ENCODE measurements around the gene ZNF335.

Gene ZNF335

DNA sequence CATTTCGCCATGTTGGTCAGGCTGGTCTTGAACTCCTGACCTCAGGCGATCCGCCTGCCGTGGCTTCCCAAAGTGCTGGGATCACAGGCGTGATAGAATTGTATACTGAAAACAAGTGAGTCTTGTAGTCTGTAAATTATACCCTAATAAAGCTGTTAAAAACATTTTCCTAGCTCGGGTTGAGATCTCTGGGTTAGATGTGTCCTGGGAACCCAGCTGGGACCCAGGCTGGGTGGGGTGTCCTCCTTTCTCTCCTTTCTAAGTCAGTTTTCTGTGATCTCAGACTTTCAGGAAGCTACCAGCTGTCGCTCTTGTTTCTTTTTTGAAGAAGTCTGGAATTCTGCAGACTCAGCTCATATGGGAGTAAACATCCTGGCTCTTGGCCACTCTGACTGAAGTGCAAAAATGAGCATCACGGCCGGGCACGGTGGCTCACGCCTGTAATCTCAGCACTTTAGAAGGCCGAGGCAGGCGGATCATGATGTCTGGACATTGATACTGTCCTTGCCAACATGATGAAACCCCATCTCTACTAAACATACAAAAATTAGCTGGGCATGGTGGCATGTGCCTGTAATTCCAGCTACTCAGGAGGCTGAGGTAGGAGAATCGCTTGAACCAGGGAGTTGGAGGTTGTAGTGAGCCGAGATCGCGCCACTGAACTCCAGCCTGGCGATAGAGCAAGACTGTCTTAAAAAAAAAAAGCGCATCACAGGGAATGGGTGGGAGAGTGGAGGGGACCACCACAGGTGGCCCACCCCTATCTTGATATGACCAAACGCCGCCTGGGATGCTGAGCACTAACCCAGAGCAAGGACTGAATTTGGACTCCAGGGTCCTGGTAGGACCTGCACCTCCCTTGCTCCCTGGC lies 47.4 kb downstream of the ZNF335 start:
- Histone ChIP-seq H3K36me3 (ENCODE audit: insufficient read depth, low read length) (no peaks in the 10 kb centered on the region), H3K9me3 (ENCODE audit: insufficient read depth, low read depth, low read length) (no peaks in the 10 kb centered on the region), H3K9ac (ENCODE audit: low read depth, low read length) (no peak overlapping the region), H3K4me3 (ENCODE audit: low read length) (no peak overlapping the region), H3K27ac (ENCODE audit: low read depth, low read length) (no peak overlapping the region), H3K27me3 (ENCODE audit: insufficient read depth, low read length) (no peaks in the 10 kb centered on the region), H3K4me1 (ENCODE audit: insufficient read depth, low read length) (peaks cover 6% of the 10 kb centered on the region; the same call in 1 of the 2 replicates)
- 93% methylated on average over 20 of the region's 21 CpGs for WGBS

DNA sequence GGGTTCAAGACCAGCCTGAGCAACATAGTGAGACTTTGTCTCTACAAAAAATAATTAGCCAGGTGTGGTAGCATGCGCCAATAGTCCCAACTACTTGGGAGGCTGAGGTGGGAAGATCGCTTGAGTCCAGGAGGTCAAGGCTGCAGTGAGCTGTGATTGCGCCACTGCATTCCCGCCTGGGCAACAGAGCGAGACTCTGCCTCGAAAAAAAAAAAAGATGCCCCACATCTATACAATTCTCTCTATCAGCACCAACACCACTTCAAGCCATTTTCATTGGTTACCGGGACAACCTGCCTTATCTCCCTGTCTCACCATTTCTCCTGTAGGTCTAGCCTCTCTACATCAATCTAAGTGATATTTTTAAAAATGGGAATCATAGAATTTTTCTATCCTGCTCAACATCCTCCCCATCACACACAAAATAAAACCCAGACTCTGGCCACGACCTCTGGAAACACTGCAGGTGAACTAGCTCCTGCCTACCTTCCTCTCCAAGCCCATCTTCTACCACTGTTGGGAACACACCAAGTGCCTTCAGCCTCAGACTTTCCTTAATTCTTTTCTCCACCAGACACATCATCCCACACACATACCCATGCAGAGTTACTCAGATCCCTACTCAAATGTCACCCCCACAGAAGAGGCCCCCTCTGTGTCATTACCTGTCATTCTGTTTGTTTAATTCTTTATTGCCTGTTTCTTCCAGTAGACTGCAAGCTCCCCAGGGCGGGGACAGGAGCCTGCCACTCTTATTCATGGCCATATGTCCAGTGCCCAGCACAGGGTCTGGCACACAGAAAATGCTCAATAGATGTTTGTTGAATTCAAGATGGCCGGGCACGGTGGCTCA lies 50.4 kb downstream of the ZNF335 start:
- no peaks in the 10 kb centered on the region for H3K36me3 ChIP-seq (ENCODE audit: insufficient read depth, low read length)
- H3K9me3 ChIP-seq (ENCODE audit: insufficient read depth, low read depth, low read length): no peaks in the 10 kb centered on the region

DNA sequence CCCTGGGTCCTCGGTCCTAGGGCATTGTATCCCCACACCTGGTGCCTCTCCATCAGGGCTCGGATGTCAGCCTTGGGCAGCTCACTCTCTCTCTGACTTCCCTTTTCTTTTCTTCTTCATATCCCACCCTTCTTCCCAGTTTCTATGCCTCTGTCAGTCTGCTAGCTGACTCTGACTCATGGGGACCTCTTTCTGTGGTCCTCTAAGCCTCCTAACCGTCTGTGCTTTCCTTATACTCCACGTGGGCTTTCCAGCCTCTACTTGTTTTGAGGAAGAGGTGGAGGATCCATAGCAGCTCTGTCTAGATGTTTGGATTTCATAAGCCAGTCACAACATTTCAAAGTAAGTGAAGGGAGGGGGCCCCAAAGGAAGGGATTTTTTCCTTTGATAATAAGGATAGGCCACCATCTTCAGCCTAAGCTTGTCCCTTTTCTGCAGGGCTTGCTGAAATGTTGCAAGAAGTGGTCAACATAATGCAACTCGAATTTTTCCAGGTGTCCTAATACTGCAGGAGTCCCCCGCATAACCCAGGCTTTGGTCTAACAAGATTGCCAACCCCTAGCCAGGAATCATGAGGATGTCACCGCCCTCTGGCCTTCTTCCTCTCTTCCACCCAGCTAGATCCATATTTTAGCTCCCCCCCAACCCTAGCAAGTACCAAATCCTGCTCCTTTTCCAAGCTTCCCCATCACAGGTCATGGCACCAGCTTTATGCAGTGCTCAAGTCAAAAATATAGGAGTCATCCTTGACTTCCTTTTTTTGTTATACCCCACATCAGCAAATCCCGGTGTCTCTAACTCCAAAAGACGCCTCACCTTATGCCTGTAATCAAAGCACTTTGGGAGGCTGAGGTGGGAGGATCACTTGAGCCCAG lies 51.3 kb downstream of the ZNF335 start:
- Histone ChIP-seq H3K36me3 (ENCODE audit: insufficient read depth, low read length) (no peaks in the 10 kb centered on the region), H3K27ac (ENCODE audit: low read depth, low read length) (no peak overlapping the region), H3K4me3 (ENCODE audit: low read length) (no peak overlapping the region), H3K27me3 (ENCODE audit: insufficient read depth, low read length) (no peaks in the 10 kb centered on the region), H3K9me3 (ENCODE audit: insufficient read depth, low read depth, low read length) (no peaks in the 10 kb centered on the region), H3K4me1 (ENCODE audit: insufficient read depth, low read length) (peaks cover 4% of the 10 kb centered on the region; the same call in 1 of the 2 replicates), H3K9ac (ENCODE audit: low read depth, low read length) (no peak overlapping the region)
- 83% methylated on average over 8 of the region's 9 CpGs for WGBS

More for the DNA sequence above, 50.4 kb downstream of the ZNF335 start:
- no peak overlapping the region for H3K27ac ChIP-seq (ENCODE audit: low read depth, low read length)
- no peaks in the 10 kb centered on the region for H3K27me3 ChIP-seq (ENCODE audit: insufficient read depth, low read length)
- H3K4me3 ChIP-seq (ENCODE audit: low read length): no peak overlapping the region
- H3K9ac ChIP-seq (ENCODE audit: low read depth, low read length): no peak overlapping the region
- H3K4me1 ChIP-seq (ENCODE audit: insufficient read depth, low read length): peaks cover 6% of the 10 kb centered on the region; the same call in 1 of the 2 replicates
- WGBS: 90% methylated on average over 11 of the region's 11 CpGs

DNA sequence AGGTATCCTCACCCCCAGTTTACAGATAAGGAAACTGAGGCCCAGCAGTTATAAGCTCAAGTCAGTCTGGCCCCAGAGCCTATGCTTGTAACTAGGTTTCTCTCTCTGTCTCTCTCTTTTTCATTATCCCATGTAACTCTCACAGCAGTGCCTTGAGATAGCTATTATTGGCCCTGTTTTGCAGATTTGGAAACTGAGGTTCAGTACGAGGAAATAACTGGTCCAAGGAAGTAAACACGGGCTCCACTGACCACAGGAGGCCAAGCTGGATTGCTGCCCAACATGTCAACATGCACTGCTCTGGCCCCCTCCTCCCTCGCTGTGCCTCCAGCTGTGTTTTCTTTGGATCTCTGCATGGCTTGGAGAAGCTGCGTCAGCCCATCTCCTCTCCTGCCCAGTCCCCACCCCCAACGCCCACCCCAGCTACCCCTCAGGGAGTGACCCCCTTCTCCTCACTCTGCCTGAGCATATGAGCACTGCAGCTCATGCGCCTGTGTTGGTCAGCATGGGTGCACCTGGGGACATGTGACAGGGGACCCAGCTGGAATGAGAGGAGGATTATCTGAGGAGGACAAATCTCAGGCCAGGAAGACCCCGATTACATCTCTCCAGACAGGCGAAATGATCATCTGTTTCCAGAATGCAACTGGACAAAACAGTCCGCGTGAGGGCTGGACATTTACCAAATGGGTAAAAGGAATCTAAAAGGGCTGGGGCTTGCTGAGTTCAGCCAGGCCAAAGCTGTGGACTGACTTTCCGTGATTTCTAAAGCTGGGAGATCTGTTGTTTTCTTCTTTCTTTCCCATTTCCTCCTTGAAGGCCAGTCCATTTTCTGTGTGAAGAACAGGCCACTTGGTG lies 52.2 kb downstream of the ZNF335 start:
- Histone ChIP-seq H3K27me3 (ENCODE audit: insufficient read depth, low read length) (no peaks in the 10 kb centered on the region), H3K9ac (ENCODE audit: low read depth, low read length) (no peak overlapping the region)
- 76% methylated on average over 11 of the region's 11 CpGs for WGBS

DNA sequence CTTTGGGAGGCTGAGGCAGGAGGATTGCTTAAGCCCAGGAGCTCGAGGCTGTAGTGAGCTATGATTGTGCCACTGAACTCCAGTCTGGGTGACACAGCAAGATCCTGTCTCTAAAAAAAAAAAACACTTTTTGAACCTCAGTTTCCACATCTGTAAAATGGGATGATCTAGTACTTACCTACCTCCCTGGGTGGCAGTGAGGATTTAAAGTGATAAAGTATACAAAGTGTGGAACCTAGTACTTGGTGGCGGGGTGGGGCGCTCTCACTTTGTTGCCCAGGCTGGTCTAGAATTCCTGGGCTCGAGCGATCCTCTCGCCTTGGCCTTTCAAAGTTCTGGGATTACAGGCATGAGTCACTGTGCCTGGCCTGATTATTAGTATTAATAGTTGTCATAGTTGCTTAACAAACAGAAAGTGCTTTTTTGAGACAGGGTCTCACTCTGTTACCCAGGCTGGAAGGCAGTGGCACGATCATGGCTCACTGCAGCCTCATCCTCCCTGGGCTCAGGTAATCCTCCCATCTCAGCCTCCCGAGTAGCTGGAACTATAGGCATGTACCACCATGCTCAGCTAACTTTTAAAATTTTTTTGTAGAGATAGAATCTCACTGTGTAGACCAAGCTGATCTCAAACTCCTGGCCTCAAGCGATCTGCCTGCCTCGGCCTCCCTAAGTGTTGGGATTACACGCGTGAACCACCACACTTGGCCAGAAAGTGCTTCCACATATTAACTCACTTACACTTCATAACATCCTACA lies 53.0 kb downstream of the ZNF335 start:
- WGBS: 94% methylated on average over 12 of the region's 12 CpGs
- H3K27ac ChIP-seq (ENCODE audit: low read depth, low read length): no peak overlapping the region
- no peaks in the 10 kb centered on the region for H3K27me3 ChIP-seq (ENCODE audit: insufficient read depth, low read length)
- no peaks in the 10 kb centered on the region for H3K36me3 ChIP-seq (ENCODE audit: insufficient read depth, low read length)
- no peaks in the 10 kb centered on the region for H3K9me3 ChIP-seq (ENCODE audit: insufficient read depth, low read depth, low read length)
- no peaks in the 10 kb centered on the region for H3K4me1 ChIP-seq (ENCODE audit: insufficient read depth, low read length)
- H3K9ac ChIP-seq (ENCODE audit: low read depth, low read length): no peak overlapping the region
- H3K4me3 ChIP-seq (ENCODE audit: low read length): no peak overlapping the region

More for the DNA sequence above, 52.2 kb downstream of the ZNF335 start:
- no peaks in the 10 kb centered on the region for H3K9me3 ChIP-seq (ENCODE audit: insufficient read depth, low read depth, low read length)
- no peak overlapping the region for H3K4me3 ChIP-seq (ENCODE audit: low read length)
- no peak overlapping the region for H3K27ac ChIP-seq (ENCODE audit: low read depth, low read length)
- H3K36me3 ChIP-seq (ENCODE audit: insufficient read depth, low read length): no peaks in the 10 kb centered on the region
- no peaks in the 10 kb centered on the region for H3K4me1 ChIP-seq (ENCODE audit: insufficient read depth, low read length)

DNA sequence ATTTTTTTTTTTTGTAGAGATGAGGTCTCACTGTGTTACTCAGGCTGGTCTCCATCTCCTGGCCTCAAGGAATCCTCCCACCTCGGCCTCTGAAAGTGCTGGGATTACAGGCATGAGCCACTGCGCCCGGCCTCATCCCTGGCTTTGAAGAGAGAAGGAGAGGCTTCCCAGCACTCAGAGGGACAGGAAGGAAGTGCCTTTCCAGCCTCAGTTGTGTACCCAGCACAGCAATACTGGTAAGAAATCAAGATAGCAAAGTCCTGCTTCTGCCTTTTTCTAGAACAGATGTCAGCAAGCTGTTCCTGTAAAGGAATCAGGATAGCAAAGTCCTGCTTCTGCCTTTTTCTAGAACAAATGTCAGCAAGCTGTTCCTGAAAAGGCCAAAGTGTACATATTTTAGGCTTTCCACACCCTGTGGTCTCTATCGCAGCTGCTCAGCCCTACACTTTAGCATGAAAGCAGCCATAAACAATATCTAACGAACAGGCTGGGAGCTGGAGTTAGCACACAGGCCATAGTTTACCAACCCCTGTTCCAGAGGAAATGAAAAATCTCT lies 53.7 kb downstream of the ZNF335 start:
- Histone ChIP-seq H3K36me3 (ENCODE audit: insufficient read depth, low read length) (no peaks in the 10 kb centered on the region), H3K4me3 (ENCODE audit: low read length) (no peak overlapping the region), H3K4me1 (ENCODE audit: insufficient read depth, low read length) (no peaks in the 10 kb centered on the region), H3K27ac (ENCODE audit: low read depth, low read length) (no peak overlapping the region), H3K27me3 (ENCODE audit: insufficient read depth, low read length) (no peaks in the 10 kb centered on the region), H3K9me3 (ENCODE audit: insufficient read depth, low read depth, low read length) (no peaks in the 10 kb centered on the region), H3K9ac (ENCODE audit: low read depth, low read length) (no peak overlapping the region)
- WGBS: 96% methylated on average over 5 of the region's 5 CpGs

DNA sequence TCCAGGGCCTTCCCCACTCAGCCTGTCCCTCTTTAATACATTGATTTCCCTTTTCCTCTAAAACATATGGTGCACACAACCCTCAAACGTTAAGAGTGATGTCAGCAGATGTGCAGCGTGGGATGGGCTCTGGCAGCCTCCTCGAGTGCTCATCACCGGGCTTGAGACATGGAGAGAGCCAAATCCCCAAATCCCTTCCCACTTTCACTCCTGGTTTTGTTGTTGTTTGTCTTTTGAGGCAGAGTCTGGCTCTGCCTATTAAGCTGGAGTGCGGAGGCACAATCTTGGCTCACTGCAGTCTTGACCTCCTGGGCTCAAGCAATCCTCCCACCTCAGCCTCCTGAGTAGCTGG lies 54.2 kb downstream of the ZNF335 start:
- H3K36me3 ChIP-seq (ENCODE audit: insufficient read depth, low read length): no peaks in the 10 kb centered on the region
- H3K9me3 ChIP-seq (ENCODE audit: insufficient read depth, low read depth, low read length): no peaks in the 10 kb centered on the region
- H3K27me3 ChIP-seq (ENCODE audit: insufficient read depth, low read length): no peaks in the 10 kb centered on the region
- no peak overlapping the region for H3K4me3 ChIP-seq (ENCODE audit: low read length)
- H3K27ac ChIP-seq (ENCODE audit: low read depth, low read length): no peak overlapping the region
- H3K4me1 ChIP-seq (ENCODE audit: insufficient read depth, low read length): no peaks in the 10 kb centered on the region
- no peak overlapping the region for H3K9ac ChIP-seq (ENCODE audit: low read depth, low read length)
- 92% methylated on average over 5 of the region's 5 CpGs for WGBS

DNA sequence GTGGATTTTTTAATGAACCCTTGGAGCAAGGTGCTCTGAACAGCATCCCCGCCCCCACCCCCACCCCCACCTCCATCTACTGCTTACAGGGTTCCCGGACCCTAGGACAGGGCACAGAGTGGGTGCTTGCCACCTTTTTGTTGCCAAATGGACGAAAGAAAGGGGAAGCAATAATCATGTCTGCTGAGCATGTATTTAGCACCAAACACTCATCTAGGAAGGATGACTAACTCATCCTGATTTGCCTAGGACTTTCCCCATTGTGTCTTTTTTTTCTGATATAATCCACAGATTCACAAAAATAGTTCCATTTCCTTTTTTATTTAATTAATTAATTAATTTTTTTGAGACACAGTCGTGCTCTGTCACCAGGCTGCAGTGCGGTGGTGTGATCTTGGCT lies 58.9 kb downstream of the ZNF335 start:
- no peaks in the 10 kb centered on the region for H3K9me3 ChIP-seq (ENCODE audit: insufficient read depth, low read depth, low read length)
- peaks cover 14% of the 10 kb centered on the region for H3K36me3 ChIP-seq (ENCODE audit: insufficient read depth, low read length)
- no peak overlapping the region for H3K9ac ChIP-seq (ENCODE audit: low read depth, low read length)
- H3K27me3 ChIP-seq (ENCODE audit: insufficient read depth, low read length): no peaks in the 10 kb centered on the region
- H3K27ac ChIP-seq (ENCODE audit: low read depth, low read length): no peak overlapping the region
- WGBS: 93% methylated on average over 4 of the region's 5 CpGs
- peaks cover 4% of the 10 kb centered on the region; the same call in 1 of the 2 replicates for H3K4me1 ChIP-seq (ENCODE audit: insufficient read depth, low read length)
- H3K4me3 ChIP-seq (ENCODE audit: low read length): no peak overlapping the region

DNA sequence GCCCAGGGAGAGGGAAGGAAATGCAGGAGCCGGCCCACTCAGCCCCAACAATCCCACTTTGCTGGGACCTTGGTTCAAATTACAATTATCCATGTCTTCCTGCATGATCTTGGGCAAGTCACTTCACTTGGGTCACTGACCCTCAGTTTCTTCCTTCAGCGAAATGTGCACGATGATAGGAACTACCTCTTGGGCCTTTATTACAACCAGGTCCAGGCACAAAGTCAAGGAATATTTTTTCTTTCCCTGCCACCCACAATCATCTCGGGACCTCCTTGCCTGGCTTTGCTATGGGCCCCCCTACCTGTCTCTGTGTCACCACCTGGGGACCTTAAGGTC lies 59.7 kb downstream of the ZNF335 start:
- H3K27ac ChIP-seq (ENCODE audit: low read depth, low read length): no peak overlapping the region
- H3K4me1 ChIP-seq (ENCODE audit: insufficient read depth, low read length): peaks cover 4% of the 10 kb centered on the region; the same call in 1 of the 2 replicates
- peak overlapping the region; percentile 78; the same call in 1 of the 2 replicates for H3K9ac ChIP-seq (ENCODE audit: low read depth, low read length)
- no peaks in the 10 kb centered on the region for H3K9me3 ChIP-seq (ENCODE audit: insufficient read depth, low read depth, low read length)
- no peaks in the 10 kb centered on the region for H3K27me3 ChIP-seq (ENCODE audit: insufficient read depth, low read length)
- peaks cover 22% of the 10 kb centered on the region for H3K36me3 ChIP-seq (ENCODE audit: insufficient read depth, low read length)
- peak overlapping the region; percentile 74 for H3K4me3 ChIP-seq (ENCODE audit: low read length)
- WGBS: 31% methylated on average over 4 of the region's 4 CpGs

Data from HUES64 (cell line).